HCEC 1CT (cell line): ENCODE results near the gene KIF24.
"Not testable (repeated sequence)": the region's sequence is repeated elsewhere in the genome, so short reads cannot be mapped to it uniquely, and the experiment has no call there.

Source experiments
- DNase-seq: peaks from one replicate; pipeline ENCODE4 v3.0.0-alpha.2; 2017

The KIF24 gene, protein sequence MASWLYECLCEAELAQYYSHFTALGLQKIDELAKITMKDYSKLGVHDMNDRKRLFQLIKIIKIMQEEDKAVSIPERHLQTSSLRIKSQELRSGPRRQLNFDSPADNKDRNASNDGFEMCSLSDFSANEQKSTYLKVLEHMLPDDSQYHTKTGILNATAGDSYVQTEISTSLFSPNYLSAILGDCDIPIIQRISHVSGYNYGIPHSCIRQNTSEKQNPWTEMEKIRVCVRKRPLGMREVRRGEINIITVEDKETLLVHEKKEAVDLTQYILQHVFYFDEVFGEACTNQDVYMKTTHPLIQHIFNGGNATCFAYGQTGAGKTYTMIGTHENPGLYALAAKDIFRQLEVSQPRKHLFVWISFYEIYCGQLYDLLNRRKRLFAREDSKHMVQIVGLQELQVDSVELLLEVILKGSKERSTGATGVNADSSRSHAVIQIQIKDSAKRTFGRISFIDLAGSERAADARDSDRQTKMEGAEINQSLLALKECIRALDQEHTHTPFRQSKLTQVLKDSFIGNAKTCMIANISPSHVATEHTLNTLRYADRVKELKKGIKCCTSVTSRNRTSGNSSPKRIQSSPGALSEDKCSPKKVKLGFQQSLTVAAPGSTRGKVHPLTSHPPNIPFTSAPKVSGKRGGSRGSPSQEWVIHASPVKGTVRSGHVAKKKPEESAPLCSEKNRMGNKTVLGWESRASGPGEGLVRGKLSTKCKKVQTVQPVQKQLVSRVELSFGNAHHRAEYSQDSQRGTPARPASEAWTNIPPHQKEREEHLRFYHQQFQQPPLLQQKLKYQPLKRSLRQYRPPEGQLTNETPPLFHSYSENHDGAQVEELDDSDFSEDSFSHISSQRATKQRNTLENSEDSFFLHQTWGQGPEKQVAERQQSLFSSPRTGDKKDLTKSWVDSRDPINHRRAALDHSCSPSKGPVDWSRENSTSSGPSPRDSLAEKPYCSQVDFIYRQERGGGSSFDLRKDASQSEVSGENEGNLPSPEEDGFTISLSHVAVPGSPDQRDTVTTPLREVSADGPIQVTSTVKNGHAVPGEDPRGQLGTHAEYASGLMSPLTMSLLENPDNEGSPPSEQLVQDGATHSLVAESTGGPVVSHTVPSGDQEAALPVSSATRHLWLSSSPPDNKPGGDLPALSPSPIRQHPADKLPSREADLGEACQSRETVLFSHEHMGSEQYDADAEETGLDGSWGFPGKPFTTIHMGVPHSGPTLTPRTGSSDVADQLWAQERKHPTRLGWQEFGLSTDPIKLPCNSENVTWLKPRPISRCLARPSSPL (N-terminal part only)

DNA sequence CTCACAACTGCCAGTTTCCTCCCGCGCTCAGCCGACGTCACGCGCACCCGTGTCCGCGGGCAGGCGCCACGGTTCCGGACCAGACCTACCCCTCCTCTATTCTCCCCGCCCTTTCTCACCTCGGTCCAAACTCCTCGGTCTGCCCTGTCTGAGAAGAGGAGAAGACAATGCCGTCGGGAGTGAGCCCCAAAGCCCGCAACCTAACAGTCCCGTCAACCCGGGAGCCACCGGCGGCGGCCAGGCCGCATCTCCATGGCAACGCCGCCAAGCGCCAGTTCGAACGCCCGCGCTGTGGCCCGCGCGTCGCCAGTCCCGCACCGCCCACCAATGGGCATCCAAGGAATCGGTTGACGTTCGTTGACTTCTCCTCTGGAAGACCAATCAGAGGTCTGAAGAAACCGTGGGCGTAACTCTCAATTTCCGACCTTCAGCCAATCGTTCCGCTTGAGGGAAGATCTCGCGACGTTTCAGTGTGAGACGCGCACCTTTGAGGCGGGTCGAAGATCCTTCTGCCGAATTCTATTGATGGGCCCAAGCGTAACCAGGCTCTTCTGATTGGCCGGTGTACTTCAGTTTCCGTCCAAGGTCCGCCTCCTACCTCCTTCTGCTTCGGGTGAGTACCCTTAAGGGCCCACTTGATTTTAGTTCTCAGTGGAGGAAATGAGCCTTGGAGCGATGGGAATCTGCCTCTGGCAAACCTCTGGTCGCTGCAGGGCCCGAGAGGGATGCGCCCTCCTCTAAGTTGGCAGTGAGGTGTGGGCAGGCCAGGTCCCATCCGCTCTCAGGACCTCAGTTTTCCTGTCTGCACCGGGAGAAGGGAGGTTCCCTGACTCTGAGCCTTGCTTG is at the start of gene KIF24, which contains the start of gene NUDT2:
KIF24 (minus strand) TSS at position 282 of the 846 bp plus-strand sequence. CDS start 17,922 bp downstream, outside the sequence.
NUDT2 (plus strand) TSS at position 583 of the 846 bp plus-strand sequence. CDS start 9,471 bp downstream, outside the sequence.
- DNase-seq, result peak; percentile 100

DNA sequence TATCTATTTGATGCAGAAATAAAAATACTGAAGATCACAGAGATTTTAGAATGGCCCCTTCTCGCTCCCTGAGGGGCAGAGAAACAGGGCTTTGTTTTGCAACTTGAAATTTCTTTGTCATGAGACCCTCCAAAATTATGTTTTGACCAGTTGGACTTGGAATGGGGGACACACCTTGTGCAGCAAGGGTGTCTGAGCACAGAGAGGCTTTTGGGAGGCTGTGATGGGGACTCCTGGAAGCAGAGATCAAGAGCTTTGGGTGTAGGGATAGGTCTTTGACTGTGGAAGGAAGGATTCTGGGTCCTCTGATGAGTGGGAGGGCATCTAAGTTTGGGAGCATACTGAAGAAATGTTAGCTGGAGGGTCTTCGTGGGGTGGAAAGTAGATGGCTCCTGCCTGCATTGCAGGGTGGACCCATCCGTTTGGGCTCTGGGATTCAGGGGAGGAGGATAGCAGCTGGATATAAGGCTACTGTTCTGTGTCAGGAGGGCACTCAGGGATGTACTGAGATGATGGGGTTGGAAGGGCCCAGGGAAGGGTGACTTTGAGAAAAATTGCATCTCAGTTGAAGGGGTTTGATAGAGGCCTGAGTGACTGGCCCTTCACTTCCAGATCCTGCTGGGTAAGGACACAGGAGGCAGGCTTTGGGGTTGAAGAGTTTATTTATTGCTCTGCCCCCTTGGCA is 49.5 kb upstream of the KIF24 start:
- DNase-seq, result no peak

DNA sequence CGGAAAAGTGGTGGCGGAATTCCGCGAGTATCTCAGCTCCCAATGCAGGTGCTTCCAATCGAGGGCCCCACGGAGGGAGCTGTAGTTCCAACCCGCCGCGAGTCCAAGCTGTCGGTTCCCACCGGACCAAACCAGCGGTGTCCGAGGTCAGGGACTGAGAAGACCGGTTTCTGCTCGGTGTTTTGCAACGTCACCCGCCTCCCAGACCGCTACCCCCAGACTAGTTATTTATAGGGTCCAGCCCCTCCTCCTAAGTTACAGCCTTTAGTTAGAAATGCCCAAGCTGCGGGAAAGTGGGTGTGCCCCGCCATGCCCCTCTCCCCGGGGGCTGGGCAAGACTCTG is 48.3 kb upstream of the KIF24 start:
- DNase-seq, result no peak

DNA sequence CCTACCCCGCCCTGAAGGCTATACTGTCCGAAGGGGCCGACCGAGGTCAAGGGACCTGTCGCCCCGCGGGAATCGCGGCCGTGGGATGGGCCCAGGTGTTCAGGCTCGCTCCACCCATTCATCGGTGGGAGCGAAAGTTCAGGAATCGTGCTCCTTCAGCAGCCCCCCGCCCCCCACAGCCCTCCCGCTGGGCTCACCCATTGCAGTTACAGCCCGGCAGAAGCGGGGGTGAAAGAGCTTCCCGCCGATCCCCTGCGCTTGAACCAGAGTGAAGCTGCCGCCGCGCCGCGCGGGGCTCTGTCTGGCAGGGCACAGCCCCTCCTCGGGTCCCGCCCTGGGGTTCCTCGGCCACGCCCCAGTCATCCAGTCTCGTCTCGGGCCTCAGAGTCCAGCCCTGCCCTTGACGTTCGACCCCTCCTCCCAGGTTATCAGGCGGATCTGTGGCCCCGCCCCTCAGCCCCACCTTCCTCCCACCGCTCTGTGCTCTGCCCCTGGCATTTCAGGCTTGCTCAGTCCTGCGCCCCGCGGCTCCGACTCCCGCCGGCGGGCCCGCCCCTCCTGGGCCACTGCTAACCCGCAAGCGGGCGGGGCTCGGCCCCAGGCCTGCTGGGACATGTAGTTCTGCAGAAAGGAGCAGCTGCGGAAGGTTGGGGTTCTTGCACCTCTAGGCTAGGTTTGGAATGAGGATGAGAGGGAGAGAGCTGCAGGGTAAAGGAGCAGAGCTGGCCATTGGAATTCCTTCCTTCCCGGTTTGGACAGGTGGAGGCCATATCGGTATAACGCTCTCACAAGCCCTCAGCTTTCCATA is 47.7 kb upstream of the KIF24 start, which contains the start of gene MYORG:
MYORG (minus strand) TSS at position 303 of the 808 bp plus-strand sequence. CDS start 3,955 bp downstream, outside the sequence.
- peak; percentile 86 for DNase-seq

DNA sequence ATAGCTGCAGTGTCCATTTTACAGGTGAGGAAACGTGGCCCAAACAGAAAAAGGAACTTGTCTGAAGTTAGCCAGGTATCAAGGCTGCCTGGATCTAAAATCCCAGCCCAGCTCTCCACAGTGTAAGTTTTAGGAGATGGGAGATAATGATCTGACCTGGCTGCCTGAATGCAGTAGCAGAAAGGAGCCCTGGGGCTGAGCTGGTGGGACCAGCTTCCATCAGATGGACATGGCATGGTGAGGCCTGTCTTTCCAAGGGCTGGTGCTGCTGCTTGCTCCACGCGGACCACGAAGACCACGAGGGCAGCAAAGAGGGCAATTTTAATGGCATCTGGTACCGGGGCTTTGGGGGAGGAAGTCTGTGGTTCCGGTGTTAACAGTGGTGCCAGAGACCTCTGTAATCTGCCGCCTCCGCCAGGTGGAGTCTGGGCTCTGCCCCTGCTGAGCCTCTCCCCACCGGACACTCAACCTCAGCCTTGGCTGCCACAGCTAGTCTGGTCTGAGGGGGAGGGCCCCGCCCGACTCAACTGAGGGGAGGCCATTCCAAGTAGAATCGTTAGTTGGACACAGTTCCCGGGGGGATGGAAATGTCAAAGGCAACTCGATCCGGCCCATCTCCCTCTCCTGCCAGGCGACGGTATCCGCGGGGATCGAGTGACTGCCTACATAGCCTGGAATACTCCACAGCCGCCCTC is 47.0 kb upstream of the KIF24 start:
- DNase-seq, result no peak

DNA sequence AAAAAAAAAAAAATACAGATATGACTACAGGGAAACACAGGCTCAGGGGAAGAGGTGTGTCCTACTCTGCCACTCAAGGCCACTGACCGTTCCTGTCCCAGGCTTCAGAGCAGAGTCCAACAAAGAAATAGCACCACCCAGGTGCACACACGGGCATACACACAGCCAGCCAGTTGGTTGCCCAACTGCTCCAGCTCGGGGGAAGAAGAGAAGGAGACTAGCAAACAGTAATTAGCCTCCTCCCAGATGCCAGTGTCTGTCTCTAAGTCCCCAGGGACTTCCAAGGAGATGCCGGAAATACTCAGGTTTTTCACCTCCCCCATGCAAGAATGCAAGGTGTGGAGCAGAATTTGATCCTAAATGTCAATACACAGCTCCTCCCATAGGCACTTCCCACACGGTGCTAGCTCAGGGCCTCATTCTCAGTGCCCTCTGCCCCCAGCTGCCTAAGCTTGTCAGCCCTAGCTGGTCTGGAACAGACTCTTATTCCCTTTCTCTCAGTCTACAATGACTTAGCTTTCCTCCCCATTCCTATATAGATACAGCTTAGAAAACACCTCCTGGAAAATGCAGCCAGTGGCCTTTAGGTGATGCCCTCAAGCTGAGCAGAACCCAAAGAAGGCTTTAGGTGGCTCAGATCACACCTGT is 46.0 kb upstream of the KIF24 start:
- DNase-seq, result no peak

DNA sequence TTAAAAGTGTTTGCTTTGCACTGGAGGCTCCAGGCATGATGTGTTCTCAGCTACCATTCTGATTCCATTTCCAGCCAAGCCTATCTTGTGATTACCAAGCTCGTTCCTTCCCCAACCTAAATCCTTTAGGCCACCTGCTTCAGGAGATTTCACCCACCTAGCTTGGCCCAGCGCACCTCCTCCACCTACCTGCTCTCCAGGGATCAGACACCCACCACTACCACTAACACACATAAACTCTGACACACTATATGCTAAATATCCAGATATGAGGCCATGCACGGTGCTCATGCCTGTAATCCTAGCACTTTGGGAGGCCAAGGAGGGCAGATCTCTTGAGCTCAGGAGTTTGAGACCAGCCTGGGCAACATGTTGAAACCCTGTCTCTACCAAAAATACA is 45.3 kb upstream of the KIF24 start:
- no peak for DNase-seq

DNA sequence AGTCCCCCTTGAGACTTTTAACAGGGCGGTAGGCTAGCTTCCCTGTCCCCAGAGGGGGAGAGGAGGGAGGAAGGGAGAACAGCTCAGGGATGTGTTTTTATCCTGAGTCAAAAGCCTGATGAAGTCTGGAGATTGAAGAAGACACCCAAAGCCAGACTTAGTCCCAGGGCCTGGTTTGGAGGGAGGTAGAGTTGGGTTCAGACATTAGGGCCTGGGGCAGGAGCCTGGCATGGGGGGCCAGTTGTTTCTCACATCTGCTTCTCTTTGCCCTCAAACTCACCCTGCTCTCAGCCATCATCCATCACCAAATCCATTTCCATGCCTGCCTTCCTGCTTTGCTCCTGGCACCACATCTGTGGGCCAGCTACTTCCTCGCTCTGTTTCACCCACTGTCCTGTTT is 44.7 kb upstream of the KIF24 start:
- DNase-seq, result no peak

DNA sequence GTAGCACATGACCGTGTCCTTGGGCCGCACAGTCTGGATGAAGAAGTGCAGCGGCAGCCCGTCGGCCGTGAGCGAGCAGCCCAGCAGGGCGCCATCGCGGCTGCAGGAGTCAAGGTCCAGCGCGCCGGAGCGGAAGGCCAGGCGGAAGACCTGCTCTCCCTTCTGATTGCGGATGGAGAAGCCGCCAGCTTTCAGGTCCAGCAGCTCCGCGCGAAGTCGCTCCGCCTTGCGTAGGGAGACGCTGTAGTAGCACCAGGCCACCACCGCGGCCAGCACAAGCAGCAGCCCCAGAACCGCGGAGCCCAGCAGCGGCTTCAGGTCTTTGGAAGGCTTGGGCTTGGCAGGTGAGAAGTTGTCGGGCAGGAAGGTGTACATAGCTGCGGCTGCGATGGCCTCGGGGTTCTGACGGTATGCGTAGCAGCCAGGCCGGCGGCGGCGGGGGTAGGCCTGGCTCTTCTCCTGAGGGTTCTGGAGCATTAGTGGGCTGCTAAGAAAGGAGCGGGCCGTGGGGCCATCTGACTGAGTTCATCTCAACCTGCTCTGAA is 43.5 kb upstream of the KIF24 start:
- no peak for DNase-seq

DNA sequence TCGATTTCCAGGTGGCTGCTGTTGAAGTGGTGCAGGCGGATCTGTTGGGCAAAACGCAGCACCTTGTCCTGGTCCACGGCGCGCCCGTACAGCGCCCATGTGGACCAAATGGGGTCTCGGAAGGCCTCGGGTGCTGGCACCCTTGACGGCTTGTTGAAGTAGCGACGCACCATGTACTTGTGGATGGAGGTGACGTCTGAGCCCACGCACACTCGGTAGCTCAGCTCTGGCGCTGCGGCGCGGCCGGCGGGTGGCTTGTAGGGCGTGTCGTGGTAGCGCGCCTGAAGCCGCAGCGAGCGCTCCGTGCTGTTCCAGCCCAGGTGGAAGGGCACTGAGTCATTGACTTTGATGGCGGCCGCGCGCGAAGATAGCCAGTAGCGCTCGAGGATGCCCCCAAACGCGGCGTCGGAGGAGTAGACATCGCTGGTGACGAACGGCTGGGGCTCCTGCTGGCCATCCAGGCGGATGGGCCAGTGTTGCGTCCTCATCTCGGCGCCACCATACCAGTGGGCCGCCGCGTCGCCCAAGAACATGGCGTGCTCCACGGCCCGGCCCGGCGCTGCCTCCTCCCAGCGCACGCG is 42.9 kb upstream of the KIF24 start:
- DNase-seq, result no peak

DNA sequence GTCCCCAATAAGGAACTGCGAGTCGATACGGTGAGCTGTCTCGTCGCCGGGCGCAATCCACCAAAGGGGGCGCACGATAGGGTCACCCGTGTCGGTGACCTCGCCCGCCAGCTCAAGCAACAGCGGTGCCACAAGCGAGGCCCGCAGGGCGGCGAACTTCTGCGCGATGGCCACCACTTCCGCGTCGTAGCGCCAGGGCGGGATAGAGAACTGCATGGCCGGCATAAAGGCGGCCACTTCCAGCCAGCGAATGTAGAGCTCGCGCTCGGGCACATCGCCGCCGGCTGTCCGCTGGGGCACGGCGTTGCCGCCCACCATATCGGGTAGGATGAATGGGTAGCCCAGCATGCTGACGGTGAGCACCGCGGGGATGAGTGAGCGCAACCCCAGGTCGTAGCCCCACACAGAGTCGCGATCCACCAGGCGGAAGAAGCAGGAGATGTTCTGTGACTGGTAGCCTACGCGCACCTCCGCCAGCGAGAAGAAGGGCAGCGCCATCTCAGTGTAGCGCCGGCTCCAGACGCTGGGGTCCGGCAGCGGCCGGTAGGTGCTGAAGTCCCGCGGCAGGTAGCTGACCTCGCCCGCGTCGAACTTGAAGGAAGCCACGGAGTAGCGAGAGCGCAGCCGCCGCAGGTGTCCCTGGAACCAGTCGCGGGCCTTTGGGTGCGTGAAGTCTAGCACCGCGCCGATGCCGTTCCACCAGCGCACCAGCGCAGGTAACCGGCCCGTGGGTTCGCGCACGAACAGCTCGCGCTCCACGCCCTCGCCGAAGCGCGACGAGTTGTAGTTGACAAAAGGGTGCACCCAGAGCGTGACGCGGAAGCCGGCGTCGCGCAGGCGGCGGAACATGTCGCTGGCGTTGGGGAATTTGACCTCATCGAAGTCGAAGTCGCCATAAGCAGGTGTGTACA is 42.2 kb upstream of the KIF24 start:
- no peak for DNase-seq

DNA sequence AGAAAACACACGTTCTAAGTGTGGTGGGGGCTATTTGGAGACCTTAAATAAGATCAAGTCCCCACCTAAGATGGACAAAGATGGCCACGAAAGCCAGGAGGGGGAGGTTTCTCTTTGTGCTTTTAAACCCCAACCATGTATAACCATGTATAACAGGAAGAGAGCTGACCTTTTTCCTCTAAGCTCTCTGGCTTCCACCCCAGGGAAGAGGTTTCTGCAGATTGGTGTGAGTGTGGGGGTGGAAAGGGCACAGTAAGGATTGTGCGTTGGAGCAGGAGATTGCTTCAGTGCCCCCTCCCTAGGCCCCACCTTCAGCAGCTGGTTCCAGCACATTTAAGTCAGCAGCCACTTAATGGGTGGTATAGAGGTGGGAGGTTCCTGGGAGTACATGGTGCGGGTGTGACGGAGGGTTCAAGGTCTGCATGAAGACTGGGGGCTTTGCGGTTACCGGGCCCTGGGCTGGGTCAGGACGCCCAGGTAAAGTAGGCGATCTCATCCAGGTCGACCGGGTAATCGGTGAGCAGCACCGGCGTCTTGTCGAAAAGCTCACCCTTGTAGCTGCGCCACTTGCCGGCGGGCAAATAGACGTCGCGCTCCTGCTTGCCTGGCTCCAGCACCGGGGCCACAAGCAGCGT is 41.4 kb upstream of the KIF24 start:
- DNase-seq, result no peak

DNA sequence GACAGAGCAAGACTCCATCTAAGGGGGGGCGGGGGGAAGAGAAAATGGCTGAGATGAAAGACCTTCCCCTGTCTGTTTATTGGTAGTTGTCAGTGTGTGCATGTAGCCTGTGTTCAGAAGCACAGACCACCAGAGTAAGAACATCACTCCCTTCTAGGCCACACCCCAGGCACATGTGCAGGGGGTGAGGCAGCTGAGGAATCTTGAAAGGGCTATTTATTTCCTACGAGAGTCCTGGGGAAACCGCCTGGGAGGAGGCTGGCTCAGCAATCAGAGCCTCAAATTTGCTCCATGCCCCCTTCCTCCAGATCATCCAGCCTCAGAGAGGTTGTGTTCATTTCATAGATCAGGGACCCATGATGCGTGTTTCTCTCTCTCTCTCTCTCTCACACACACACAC is 40.6 kb upstream of the KIF24 start:
- no peak for DNase-seq

DNA sequence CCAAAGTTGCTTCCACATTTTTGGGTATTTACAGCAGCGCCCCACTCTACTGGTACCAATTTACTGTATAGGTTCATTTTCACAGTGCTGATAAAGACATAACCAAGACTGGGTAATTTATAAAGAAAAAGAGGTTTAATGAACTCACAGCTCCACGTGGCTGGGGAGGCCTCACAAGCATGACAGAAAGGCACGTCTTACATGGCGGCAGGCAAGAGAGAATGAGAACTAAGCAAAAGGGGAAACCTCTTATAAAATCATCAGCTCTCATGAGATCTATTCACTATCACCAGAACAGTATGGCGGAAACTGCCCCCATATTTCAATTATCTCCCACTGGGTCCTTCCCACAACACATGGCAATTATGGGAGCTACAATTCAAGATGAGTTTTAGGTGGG is 39.7 kb upstream of the KIF24 start:
- DNase-seq, result not testable (repeated sequence)

DNA sequence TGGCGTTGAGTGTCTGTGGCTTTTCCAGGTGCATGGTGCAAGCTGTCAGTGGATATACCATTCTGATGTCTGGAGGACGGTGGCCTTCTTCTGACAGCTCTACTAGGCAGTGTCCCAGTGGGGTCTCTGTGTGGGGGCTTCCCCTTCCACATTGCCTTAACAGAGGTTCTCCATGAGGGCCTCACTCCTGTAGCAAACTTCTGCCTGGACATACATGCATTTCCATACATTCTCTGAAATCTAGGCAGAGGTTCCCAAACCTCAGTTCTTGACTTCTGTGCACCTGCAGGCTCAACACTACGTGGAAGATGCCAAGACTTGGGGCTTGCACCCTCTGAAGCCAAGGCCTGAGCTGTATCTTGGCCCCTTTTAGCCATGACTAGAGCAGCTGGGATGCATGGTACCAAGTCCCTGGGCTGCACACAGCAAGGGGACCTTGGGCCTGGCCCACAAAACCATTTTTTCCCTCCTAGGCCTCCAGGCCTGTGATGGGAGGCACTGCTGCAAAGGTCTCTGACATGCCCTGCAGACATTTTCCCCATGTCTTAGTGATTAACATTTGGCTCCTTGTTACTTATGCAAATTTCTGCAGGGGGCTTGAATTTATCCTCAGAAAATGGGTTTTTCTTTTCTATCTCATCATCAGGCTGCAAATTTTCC is 38.8 kb upstream of the KIF24 start:
- DNase-seq, result not testable (repeated sequence)

DNA sequence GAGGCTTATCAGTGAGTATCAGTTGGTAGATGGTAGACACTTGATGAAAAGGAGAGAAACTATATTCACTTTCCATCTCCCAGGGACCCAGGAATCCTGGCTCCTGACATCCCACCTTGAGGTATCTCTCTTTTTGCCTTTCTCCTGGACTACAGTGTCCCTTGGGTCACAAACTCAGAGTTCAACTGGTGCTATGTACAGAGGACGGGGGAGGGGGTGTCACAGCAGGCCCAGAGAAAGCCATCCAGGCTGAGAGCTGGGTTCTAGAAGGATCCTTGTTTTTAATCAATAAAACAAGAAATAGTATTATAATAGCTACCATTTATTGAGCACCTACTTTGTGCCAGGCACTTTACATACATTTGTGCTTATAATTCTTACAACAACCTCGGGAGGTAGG is 37.3 kb upstream of the KIF24 start:
- DNase-seq, result no peak
